GM19467 (cell line): ENCODE results near the gene NTM.

Experiments
- ATAC-seq: cut with Tn5 transposase; IDR thresholded peaks from one replicate; pipeline ENCODE4 v1.9.1; 2021; ENCODE audit warnings: mild to moderate bottlenecking, moderate library complexity; ENCODE audit not compliant: unreplicated experiment

The NTM gene

DNA sequence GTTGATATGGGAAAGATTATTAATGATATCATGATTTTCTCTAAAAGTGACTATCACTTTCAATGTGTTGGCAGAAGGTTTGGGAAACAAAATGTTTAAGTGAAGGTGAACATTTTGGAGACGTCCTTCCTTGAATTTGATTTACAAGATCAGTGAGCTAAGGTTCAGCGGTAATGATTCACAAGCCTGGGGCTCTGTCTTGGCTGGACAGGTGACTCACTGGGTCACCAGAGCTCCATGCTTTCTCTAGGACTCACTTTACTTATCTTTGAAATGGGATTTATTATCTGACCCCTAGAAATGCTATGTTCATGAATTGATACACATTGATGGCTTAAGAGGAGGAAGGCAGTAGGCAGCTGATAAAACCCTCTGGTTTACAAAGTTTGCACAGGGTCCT is 437.5 kb downstream of the NTM start:
- no peak for ATAC-seq

DNA sequence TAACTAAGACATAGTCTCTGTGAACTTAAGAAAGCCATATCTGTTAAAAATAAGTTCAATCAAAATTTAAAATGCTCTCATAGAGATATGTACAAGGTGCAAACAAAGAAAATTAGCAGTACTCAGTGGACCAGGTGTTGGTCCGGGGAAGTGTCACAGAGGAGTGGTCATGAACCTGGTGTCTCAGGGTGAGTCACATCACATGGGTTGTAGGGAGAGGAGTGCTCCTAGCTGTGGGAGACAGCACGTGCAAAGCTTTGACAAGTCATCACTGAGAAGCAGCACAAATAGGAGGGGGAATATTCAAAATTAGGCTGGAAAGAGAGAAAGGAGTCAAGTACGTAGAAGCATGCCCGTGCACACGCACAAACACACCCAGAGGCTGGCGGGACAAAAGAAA is 438.1 kb downstream of the NTM start:
- ATAC-seq = no peak

DNA sequence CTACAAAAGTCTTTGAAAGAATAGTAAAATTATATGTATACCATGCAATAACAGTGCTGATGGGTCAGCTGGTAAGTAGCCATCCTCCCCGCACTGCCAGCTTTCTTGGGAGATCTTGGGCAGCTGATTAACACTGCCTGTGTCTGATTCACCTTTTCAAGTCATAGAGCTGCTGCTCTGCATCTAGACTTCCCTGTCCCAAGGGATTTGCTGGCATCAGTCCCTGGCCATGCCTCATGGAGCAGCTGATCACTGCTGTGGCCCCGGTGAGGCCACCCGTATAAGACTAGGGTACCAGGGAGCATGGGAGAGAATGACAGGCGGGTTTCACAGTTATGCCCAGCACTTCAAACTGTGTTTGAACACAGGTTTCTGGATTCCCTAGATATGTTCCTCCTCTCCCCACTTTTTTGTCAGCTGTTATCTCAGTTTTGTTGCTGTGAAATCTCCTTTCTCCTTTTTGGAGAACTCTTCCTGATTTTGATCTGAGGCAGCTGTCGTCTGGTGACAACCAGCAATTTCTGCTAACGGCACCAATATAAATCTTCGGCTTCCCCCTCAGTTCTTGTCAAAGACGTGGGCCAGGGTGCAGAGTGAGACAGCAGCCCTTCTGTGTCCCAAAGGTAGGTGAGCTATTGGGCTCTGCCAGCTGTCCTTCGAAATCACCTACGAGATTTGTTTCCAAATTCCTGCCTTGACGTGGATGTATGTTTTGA is 438.9 kb downstream of the NTM start:
- ATAC-seq = no peak

DNA sequence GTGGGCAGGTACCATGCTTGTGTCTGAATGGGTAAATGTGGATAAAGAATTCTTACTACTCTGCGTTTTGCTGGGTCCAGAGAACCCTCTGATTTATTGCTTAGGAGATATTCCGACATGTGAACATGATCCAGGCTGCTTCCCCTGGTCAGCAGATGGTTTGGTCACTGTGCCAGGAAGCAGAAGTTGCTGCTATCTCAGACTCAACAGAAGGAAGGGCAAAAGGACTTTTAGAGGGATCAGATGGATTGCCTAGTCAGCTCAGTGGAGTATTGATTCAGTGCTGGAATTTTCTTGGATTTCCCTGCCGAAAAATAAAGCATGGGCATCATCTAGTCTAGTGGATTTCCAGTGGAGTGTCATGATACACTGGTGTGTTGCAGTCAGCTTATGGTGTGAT is 440.1 kb downstream of the NTM start:
- ATAC-seq = no peak

DNA sequence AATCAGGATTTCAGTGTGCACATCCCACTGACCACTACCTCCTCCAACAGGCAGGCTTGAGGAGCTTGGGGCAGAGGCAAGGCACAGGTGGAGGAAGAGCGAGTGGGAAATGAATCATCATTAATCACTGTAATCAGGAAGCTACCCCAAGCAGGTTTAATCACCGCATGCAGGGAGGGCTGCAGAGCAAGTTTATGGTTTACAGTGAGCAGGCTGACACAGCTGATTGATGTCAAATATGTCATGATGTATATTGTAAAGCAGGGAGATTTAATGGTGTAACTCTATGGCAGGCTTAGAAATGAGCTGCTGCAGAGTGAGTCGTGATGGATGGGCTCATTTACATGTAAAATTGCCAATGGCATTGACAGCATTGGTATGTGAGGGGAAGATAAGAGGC is 441.0 kb downstream of the NTM start:
- ATAC-seq = no peak

DNA sequence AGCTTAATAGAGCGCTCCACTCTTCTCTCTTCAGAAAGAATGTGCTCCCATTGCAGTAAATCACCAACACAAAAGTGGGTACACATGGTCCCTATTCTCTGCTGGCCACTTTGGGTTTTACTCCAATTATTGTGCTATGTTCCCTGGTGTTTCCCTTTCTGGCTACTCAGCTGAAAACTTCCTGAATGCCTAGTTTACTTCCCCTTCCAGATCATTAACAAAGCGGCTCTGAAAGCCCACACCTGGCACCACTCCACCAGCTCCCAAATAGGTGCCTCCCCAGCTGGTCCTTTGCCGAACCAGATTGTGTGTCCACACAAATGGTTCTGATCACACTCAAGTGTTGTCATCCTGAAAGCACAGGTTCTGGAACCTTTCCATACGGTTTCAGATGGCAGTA is 443.7 kb downstream of the NTM start:
- no peak for ATAC-seq

DNA sequence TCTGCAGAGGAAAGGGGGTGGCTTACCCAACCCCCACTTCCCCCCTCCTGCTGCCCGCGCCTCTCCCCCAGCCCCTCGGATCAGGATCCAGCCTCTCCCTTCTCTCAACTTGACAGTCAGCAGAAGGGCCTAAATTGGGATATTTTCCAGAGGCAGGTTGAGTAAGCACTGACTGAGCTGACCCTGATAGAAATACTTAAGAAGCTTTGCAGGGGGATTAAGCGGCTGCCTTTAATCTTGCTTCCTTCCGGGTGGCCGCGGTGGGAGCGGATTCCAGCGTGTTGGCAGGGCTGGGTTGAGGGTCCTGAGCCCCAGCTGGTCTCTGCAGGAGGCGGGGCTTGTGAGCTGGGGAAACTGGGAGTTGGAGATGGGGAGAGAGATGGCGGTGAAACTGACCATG is 445.2 kb downstream of the NTM start:
- no peak for ATAC-seq

DNA sequence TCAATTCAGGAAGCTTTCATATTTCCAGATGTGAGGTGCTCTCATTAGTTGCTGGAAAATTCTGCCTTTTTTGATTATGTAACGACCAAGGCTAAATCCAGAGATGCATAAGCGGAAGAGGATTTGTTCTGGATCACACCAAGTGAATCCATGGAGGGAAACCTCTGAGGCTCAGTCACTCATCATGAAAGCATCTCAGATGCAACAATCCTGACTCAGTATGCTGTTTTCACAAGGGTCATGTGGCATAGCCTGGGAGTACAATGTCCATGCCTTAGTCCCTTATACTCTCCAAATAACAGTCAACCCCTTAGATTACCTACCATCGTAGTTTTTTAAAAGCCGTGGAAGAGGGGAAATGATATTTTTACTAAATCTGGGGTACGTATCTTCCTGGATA is 445.6 kb downstream of the NTM start:
- no peak for ATAC-seq

DNA sequence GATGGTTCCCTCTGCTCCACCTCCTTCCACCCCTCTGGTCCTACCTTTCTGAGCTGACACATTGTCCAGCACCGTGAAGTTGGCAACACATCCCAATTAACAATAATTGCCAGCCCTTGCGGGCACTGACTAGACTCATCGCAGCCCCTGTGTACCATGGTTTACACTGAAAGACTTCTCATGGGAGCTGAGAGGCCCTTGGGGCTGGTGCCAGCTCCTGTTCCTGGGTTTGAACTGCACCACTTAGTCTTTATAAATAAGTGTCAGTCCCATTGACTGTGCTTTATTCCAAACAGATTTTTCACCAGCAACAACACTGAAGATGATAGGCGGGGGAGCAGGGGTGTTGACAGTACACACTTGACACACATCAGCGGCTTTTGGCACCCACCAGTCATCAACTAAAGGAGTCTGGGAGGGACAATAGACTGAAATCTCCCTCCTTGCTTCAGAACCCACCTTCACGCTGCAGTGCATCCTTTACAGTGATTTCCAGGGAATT is 447.3 kb downstream of the NTM start:
- ATAC-seq = no peak

DNA sequence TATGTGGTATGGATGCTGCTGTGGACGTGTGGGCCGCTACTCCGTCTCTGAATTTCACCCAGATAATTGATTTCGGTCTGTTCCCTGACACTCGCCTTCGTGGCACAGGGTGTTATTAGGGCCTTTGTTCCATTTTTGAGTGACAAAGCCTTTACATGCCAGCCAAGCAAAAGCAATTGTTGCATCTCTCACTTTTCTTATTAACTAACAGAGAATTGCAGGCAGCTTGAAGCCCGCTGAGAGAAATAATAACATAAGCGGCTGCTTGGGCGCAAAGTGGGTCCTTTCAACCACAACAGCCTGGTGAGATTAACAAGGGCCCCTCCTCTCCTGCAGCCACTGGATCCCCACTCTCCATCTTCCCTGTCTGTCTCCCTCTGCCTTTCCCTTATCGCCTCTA is 449.4 kb downstream of the NTM start:
- ATAC-seq = no peak

DNA sequence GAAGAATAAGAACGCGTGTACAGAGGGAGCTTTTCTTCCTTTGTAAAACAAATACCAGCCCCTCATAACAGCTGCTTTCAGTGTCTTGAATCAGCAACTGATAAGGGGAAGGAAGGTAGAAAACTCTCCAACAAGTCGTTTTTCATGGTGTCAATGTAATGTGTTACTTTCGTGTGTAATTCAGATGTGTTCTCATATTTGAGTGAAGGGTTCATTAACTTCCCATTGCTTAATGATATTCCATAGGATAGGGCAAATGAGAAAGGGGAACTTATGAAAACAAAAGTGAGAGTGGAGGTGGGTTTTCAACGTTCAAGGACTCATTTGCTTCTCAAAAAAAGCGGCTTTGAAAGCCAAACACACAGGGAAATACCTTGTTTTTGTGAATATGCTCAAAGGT is 452.1 kb downstream of the NTM start:
- ATAC-seq = no peak

DNA sequence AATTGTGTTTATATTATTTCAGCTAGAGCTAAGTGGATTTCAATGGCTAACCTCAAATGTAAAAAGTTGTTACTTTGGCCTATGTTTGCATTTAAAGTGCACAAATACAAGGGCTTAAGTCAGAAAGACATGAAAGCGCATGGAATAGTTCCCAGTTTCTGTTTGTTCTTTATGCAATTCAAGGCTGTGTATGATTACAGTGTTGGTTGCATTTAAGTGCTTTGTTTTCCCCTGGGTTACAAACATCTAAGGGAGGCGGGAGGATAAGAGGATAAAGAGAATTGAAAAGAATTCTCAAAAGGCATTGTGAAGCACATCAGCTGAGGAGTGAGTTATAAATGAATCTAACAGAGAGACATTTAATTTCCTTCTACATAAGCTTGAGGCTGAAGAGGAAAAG is 453.4 kb downstream of the NTM start:
- no peak for ATAC-seq

DNA sequence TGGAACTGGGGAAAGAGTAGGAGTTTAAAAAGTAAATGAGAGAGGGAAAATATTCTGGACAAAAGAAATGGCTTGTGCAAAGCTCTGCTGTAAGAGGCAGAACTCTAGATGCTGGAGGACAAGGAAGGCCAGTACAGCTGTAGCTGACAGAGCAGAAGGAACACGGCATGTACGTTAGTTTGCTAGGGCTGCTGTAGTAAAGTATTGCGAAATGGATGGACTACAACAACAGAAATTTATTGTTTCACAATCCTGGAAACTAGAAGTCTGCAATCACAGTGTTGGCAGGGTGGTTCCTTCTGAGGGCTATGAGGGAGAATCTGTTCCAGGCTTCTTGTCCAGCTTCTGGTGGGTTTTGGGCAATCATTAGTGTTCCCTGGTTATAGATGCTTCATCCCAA is 454.4 kb downstream of the NTM start:
- no peak for ATAC-seq

DNA sequence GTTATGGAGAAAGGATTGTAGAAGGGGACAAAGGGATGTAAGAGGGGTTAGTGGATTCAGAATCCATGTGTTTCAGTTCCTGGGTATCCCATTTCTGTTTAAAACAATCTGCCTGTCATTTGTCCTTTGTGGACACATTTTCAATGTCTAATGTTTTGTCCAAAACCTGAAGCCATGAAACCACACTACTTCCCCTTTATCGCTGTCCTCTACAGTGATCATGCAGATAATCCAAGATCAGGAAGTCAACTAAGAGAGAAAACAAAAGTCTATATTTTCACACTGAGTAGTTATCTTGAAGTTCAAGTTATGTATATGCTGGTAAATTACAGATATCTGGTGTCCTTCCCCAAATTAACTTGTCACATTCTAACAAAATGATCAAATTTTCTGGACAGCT is 457.0 kb downstream of the NTM start:
- no peak for ATAC-seq

DNA sequence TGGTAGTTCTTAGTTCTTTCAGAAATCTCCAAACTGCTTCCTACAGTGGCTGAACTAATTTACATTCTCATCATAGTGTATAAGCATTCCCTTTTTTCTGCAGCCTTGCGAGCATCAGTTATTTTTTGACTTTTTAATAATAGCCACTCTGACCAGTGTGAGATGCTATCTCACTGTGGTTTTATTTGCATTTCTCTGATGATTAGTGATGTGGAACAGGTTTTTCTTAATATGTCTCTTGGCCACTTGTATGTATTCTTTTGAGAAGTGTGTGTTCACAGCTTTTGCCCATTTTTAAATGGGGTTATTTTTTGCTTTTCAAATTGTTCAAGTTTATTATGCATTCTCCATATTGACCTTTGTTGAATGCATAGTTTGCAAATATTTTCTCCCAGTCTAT is 459.3 kb downstream of the NTM start:
- ATAC-seq = no peak

DNA sequence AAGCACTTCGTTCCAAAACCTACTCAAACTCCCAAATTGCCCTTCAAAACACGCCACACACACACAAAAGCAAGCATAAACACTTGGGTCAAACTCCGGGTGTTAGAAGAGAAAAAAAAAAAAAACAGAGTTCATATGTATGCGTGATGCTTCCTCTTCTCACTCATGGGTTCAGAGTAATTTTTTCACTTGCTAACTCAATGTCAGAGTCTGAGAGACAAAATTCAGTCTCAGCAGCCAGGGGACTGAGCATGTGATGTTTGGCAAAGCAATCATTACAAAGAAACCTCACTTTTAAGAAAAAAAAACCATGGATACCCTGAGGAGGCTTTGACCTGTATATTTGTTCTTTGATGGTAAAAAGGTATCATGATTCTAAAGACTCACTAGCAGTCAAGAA is 461.7 kb downstream of the NTM start:
- no peak for ATAC-seq

DNA sequence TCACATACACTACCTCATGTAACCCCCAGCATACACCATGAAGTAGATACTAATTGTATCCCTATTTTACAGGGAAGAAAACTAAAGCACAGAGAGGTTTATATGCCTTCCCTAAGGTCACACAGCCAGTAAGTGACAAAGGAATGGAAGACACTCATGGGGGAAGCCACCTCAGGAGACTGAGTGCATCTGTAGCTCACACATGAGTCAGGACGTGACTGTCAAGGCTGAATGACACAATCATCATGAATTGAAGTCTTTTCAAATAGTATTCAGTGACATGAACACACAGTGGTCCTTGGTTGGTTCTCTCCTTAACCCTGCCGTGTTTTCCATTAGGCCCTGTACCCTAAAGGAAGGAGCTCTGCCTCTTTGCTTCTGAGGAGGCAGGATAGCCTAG is 463.0 kb downstream of the NTM start:
- no peak for ATAC-seq

DNA sequence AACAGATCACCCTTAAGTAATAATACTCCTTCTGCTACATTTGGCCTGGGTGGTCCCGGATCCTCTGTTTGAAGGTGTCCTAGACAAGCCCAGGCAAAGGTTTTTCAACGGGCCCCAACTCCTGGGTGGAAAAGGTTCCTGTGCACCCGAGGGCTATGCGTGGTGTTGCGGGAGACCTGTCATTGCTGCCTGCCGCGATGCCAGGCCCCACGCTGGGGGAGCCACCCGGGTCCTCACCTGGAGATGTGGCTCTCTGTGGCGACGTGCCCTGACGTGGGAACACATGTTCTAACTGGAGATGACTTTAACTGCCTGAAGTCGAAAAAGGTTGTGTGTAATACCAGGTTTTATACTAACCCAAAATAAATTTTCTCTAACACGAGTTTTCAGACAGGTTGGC is 467.1 kb downstream of the NTM start:
- no peak for ATAC-seq

DNA sequence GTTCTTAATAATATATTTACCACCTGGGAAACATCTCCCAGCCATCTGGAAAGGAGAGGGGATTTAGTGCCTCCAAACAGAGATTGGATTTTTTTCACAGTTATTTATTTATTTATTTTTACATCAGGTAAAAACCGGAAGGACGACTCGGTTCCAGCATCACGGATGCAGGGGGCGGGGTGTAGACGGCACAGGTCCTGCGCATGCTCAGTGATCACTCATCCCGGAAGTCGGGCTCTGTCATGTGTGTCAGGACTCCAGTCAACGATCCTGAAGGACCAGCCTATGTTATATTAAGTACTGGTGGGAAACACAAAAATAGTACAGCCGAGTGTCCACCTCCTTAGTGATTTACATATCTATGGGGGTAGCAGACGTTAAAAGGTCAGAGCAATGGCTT is 467.6 kb downstream of the NTM start:
- ATAC-seq = no peak

DNA sequence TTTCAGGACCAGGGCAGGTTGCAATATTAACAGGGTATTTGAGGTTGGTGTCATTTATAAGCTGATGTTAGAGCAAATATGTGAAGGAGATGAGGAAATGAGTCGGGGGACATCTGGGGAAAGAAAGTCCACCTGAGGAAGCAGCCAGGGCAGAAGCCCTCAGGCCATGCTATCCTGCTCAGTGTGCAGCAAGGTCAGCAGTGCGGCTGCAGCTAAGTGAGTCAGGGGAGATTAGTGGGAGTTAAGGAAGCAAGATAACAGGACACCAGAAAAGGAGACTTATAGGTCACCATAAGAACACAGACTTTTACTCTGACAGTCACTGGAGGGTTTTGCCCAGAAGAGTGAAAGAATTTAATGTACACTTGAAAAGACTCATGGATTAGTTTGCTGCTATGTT is 468.9 kb downstream of the NTM start:
- no peak for ATAC-seq

DNA sequence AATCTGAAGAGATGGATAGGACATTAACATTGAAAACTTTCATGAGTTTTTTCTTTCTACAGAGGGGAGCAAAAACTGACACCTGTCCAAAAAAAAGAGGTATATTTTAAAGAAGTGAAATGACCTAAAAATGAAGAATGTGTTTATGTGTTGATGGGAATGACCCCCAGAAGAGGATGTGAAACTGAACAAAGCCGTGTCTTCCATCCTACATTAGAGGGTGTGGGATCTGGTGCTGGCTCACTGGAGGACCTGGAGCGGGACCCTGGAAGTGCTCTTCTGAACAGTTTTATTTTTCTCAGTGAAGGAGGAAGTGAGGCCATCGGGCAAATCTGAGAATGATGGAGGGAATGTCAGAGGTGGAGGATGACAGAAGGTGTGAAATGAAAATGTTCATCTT is 470.1 kb downstream of the NTM start:
- ATAC-seq = no peak

DNA sequence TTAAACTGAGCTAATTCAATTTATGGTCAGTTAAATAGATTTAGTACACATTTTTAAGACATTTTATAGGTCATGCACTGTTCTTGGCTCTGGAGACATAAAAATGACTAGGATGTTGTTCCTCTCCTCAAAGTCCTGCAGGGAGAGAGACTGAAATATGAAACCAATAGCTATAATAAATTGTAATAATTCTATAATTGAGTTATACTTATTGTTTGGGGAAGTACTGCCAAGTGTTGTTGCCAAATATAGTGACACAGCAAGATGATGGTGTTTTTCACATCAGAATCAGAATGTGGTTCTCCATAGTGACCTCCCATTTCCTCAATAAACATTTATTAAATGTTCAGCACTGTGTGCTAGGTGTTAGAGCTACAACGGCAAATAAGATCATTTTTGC is 470.6 kb downstream of the NTM start:
- ATAC-seq = no peak

DNA sequence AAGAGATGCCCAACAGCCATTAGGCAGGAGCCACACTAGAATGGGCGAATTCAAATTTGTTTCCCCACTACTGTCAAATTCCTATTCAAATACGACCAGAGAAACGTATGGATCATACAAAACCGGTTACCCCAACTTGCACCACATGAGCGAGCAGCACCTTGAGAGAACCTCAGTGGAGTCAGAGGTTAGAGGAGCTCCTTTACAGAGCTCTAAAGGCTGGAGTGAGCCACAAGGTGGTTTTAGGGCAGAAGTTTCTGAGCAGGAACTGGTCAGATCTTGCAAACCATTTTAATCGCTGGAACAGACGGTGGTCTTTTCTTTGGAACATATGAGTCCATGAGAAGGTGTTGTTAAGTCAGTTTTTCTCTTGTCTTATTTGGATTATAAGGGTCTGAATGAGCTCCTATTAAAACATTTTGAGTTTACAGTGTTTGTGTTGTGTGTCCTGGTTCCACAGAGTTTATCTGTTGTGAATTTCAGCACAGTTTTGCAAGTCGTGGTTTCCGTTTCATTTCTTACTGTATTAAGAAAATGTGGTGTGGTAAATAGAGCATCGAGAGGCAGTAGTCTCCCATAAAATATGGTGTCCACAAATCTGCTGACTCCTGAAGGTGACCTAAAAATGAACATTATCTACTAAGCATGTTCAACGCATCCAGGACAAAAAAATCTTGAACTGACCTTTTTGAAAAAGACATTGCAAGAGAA is 471.7 kb downstream of the NTM start:
- ATAC-seq = no peak
